GM12878 (cell line): Measurements from ENCODE around the gene CARD10. TPM values are rescaled to one million over a fixed set of nuclear protein-coding genes. Genes with fewer than 3 reads are reported as not detected.

ENCODE experiments used
- ATAC-seq: fragments of 200-7000 bp; cut with Tn5 transposase; 3 replicates; pipeline ENCODE4 v1.9.1; 2020; ENCODE audit warnings: mild to moderate bottlenecking, moderate library complexity
- BruUV-seq: library from RNA; stranded (reverse); fragments of 400-500 nt; replicated peaks from 2 replicates; lab custom pipeline; 2021; lab: Mats Ljungman, UMichigan
- CTCF ChIA-PET: fragments of 300-600 bp; sonication (Branson Sonifier 250); formaldehyde crosslinking; extraction: SDS; loops from one replicate; lab custom pipeline; 2021; ENCODE audit warnings: inconsistent platforms; lab: Yijun Ruan, JAX
- POLR2A ChIA-PET: fragments of 350-600 bp; formaldehyde crosslinking; extraction: SDS; loops from one replicate; lab custom pipeline; 2021; ENCODE audit warnings: inconsistent platforms; lab: Charles Lee
- RAD21 ChIA-PET: fragments of 300-600 bp; sonication (Branson Sonifier 250); formaldehyde crosslinking; loops from one replicate; lab custom pipeline; 2023; ENCODE audit warnings: antibody characterized with exemption; ENCODE audit not compliant: unreplicated experiment; lab: Charles Lee
- SMC1A ChIA-PET: fragments of 300-600 bp; sonication (Branson Sonifier 250); formaldehyde crosslinking; loops from one replicate; lab custom pipeline; 2023; ENCODE audit not compliant: unreplicated experiment, uncharacterized antibody; lab: Charles Lee
- DNase-seq: peaks from one replicate; pipeline ENCODE4 v3.0.0-alpha.2; 2011; ENCODE audit warnings: low read depth, low spot score
- FAIRE-seq: peaks from 3 replicates; lab custom pipeline; 2011; peaks lifted over from hg19 to GRCh38; lab: Jason Lieb, UNC
- H2AFZ ChIP-seq: 2 replicates; pipeline ENCODE4 v1.6.0; 2011; ENCODE audit warnings: low read depth, low read length, control low read depth; ENCODE audit not compliant: control insufficient read depth
- H3K27ac ChIP-seq: 2 replicates; pipeline ENCODE4 v1.5.1; 2011; ENCODE audit warnings: control low read depth; ENCODE audit not compliant: control insufficient read depth, insufficient read depth
- H3K27me3 ChIP-seq, 2 experiments: replicated peaks in 1 of 2; 2 replicates each; pipeline versions ENCODE4 v1.6.0 to v1.6.1; 2011; ENCODE audit warnings: low read length in 1 of 2; ENCODE audit not compliant: control insufficient read depth in 2 of 2, insufficient read depth in 2 of 2
- H3K36me3 ChIP-seq, 2 experiments: 2 replicates each; pipeline ENCODE4 v1.5.1; 2011; ENCODE audit warnings: low read length in 1 of 2; ENCODE audit not compliant: control insufficient read depth in 2 of 2, insufficient read depth in 2 of 2
- H3K4me1 ChIP-seq: 2 replicates; pipeline ENCODE4 v1.6.1; 2011; ENCODE audit warnings: mild to moderate bottlenecking, low read length, moderate library complexity, mixed read lengths; ENCODE audit not compliant: control insufficient read depth, insufficient read depth
- H3K4me2 ChIP-seq: 2 replicates; pipeline ENCODE4 v1.6.0; 2011; ENCODE audit warnings: control low read depth; ENCODE audit not compliant: control insufficient read depth, insufficient read depth
- H3K4me3 ChIP-seq: fragments of 200-600 bp; sonication (generic); 2 replicates; pipeline ENCODE4 v1.5.1; 2016
- H3K79me2 ChIP-seq: 2 replicates; pipeline ENCODE4 v1.6.0; 2011; ENCODE audit warnings: low read length; ENCODE audit not compliant: control insufficient read depth, insufficient read depth
- H3K9ac ChIP-seq: 2 replicates; pipeline ENCODE4 v1.8.0; 2011; ENCODE audit warnings: low read length, control low read depth, mixed read lengths; ENCODE audit not compliant: control insufficient read depth, insufficient read depth
- H3K9me3 ChIP-seq: replicated peaks from 3 replicates; pipeline ENCODE4 v1.5.1; 2011; ENCODE audit warnings: mild to moderate bottlenecking, low read length; ENCODE audit not compliant: control insufficient read depth, insufficient read depth
- H4K20me1 ChIP-seq: 2 replicates; pipeline ENCODE4 v1.6.0; 2011; ENCODE audit not compliant: control insufficient read depth, insufficient read depth
- BCL11A ChIP-seq: IDR thresholded peaks from 2 replicates; pipeline ENCODE4 v1.6.1; 2011; ENCODE audit warnings: low read depth, low read length
- CHD1 ChIP-seq: IDR thresholded peaks from 2 replicates; pipeline ENCODE4 v1.6.1; 2012; ENCODE audit warnings: low read depth, low read length, improper control_type of control experiment
- CREM ChIP-seq: IDR thresholded peaks from 2 replicates; pipeline ENCODE4 v1.6.1; 2014; ENCODE audit warnings: antibody characterized with exemption, low read depth
- FOXM1 ChIP-seq: IDR thresholded peaks from 2 replicates; pipeline ENCODE4 v1.6.1; 2012; ENCODE audit warnings: low read depth, mild to moderate bottlenecking, inconsistent platforms, low read length, moderate library complexity
- HDGF ChIP-seq: fragments of 450-650 bp; IDR thresholded peaks from 2 replicates; pipeline ENCODE4 v1.6.1; 2016; ENCODE audit warnings: antibody characterized with exemption
- MYB ChIP-seq: fragments of 150-350 bp; IDR thresholded peaks from 2 replicates; pipeline ENCODE4 v1.6.1; 2014; ENCODE audit warnings: mild to moderate bottlenecking, low read depth, low read length, borderline replicate concordance
- NFIC ChIP-seq: IDR thresholded peaks from 2 replicates; pipeline ENCODE4 v1.6.1; 2012; ENCODE audit warnings: low read depth, mild to moderate bottlenecking, inconsistent platforms, low read length, moderate library complexity
- PAX5 ChIP-seq: IDR thresholded peaks from 2 replicates; pipeline ENCODE4 v1.6.1; 2011; ENCODE audit warnings: low read depth, low read length, borderline replicate concordance
- POLR2AphosphoS2 ChIP-seq: IDR thresholded peaks from 2 replicates; pipeline ENCODE4 v1.6.1; 2011; ENCODE audit warnings: low read depth, mild to moderate bottlenecking, low read length, improper control_type of control experiment, moderate library complexity
- RAD51 ChIP-seq: fragments of 450-650 bp; IDR thresholded peaks from 2 replicates; pipeline ENCODE4 v1.6.1; 2016; ENCODE audit warnings: moderate library complexity, mild to moderate bottlenecking, inconsistent platforms
- RELA ChIP-seq: fragments of 450-650 bp; IDR thresholded peaks from 2 replicates; pipeline ENCODE4 v1.8.0; 2014; ENCODE audit warnings: borderline replicate concordance; ENCODE audit not compliant: partially characterized antibody
- SMARCA5 ChIP-seq: fragments of 450-650 bp; IDR thresholded peaks from 2 replicates; pipeline ENCODE4 v1.6.1; 2017; ENCODE audit warnings: mild to moderate bottlenecking
- STAT3 ChIP-seq: IDR thresholded peaks from 2 replicates; pipeline ENCODE4 v1.6.1; 2011; ENCODE audit warnings: low read depth, low read length, improper control_type of control experiment
- TBL1XR1 ChIP-seq: IDR thresholded peaks from 2 replicates; pipeline ENCODE4 v1.6.1; 2012; ENCODE audit warnings: low read depth, low read length, improper control_type of control experiment
- TCF3 ChIP-seq: IDR thresholded peaks from 2 replicates; pipeline ENCODE4 v1.6.1; 2012; ENCODE audit warnings: low read depth, mild to moderate bottlenecking, low read length, borderline replicate concordance; ENCODE audit not compliant: insufficient read depth
- TCF7 ChIP-seq: IDR thresholded peaks from 2 replicates; pipeline ENCODE4 v1.6.1; 2014; ENCODE audit warnings: antibody characterized with exemption, borderline replicate concordance
- WGBS: methylation state at CpG from one replicate; pipeline ENCODE4 v1.1.6; 2016; ENCODE audit warnings: low lambda C conversion rate; ENCODE audit not compliant: insufficient replicate concordance, insufficient coverage; ENCODE audit errors: missing lambda C conversion rate; 5-methylcytosine and 5-hydroxymethylcytosine counted together
- in situ Hi-C: fragments of 300-500 bp; cut with MboI; formaldehyde crosslinking; loops from 9 replicates; pipeline ENCODE4 v1.14.3; 2018; ENCODE audit warnings: mixed read lengths
- intact Hi-C: fragments of 100-400 bp; cut with micrococcal nuclease; formaldehyde crosslinking; loops from one replicate; pipeline ENCODE4 v1.14.2; 2022; ENCODE audit not compliant: unreplicated experiment
- polyA plus RNA-seq, 11 experiments: library from polyadenylated mRNA; depleted of rRNA in 4 of 11; unstranded in 6 of 11; stranded (reverse) in 5 of 11; fragments of >200 nt; fragmentation: Nextera tagmentation in 4 of 11; fragmentation: Illumina TruSeq in 1 of 11; extraction: Ambion mirVana in 4 of 11; extraction: Trizol in 1 of 11; gene quantifications; 1 replicate in 1 of 11; 2 replicates in 10 of 11; pipeline versions ENCODE4 v1.2.1 to v1.2.3, GENCODE V29; 2011 to 2016; ENCODE audit warnings: inconsistent platforms in 2 of 11, missing spikeins in 2 of 11, low read depth in 1 of 11
- total RNA-seq, 4 experiments: library from RNA; depleted of rRNA in 3 of 4; stranded (reverse); fragments of >200 nt in 3 of 4; fragmentation: Illumina TruSeq in 1 of 4; extraction: Trizol in 1 of 4; gene quantifications; 2 replicates each; pipeline versions ENCODE4 v1.2.1 to v1.2.3, GENCODE V29; 2013 to 2021
- TF ChIP-seq, protein P1 (sequence below): IDR thresholded peaks from 2 replicates; pipeline ENCODE4 v1.6.1; 2011; ENCODE audit warnings: mild to moderate bottlenecking, low read depth, low read length, moderate library complexity; ENCODE audit not compliant: insufficient replicate concordance
- TF ChIP-seq, protein P2 (sequence below): fragments of 450-650 bp; IDR thresholded peaks from 2 replicates; pipeline ENCODE4 v1.6.1; 2014; ENCODE audit warnings: mild to moderate bottlenecking
- TF ChIP-seq, protein P3 (sequence below): fragments of 450-650 bp; IDR thresholded peaks from 2 replicates; pipeline ENCODE4 v1.6.1; 2017; ENCODE audit warnings: mild to moderate bottlenecking, low read depth, inconsistent platforms; ENCODE audit not compliant: poor library complexity, severe bottlenecking
- TF ChIP-seq, protein P4 (sequence below): IDR thresholded peaks from 2 replicates; pipeline ENCODE4 v1.6.1; 2012; ENCODE audit warnings: low read depth, low read length, improper control_type of control experiment

Gene CARD10
- total and polyA plus RNA-seq, 10 of the 15 experiments (the other 5 are each of a cell fraction or from before 2014, with no cell fraction given), result 0.08 to 0.10 (median 0.10) TPM; not detected in 7

DNA sequence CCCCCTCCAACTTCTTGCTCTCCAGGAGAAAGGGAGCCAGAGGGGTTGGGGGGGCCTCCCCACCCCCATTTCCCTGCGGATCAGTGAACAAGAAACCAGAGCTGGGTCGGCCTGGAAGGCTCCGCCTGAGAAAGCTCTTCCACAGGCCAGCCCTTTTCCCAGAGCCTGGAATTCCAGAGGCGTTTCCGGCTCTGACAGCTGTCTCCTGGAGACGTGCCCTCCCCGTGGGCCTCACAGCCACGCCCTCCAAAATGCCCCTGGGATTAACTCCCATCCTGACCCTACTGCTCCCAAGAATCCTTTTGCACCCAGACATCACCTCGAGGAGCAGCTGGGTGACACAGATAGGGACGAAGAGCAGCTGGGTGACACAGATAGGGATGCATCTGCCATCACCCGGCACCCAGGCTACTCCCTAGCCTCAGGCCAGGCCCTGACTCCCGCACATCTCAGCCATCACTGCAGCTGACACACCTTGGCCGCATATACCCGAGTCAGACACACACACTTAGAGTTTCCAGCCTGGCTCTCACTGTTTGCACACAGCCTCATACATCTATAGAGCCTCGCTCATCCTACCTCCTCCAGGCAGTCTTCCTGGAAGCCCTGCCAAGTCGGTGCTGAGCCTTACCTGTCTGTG, 33.4 kb upstream of the CARD10 start:
- FAIRE-seq (no peak), ATAC-seq (no peak), DNase-seq (no peak)
- no peaks in the 10 kb centered on the region for H3K36me3 ChIP-seq
- ChIA-PET RAD21 (no interaction called here), POLR2A (no interaction called here), CTCF (interaction anchor here (16.8 kb wide), 1 partner anchor 13 kb away, joined by 541 read pairs; the partner anchor contains the start of gene CDC42EP1), SMC1A (interaction anchor here (5.9 kb wide), 1 partner anchor 14 kb away, joined by 33 read pairs; no protein-coding TSS in a partner anchor)
- peaks cover 2% of the 10 kb centered on the region in 2 experiments; a peak in 2 of 4 replicates for H3K27me3 ChIP-seq
- H4K20me1 ChIP-seq, result no peaks in the 10 kb centered on the region; the same call in 1 of the 2 replicates
- no peak overlapping the region for H3K4me2 ChIP-seq
- no TSS peak for BruUV-seq
- no peaks in the 10 kb centered on the region for H3K79me2 ChIP-seq
- intact Hi-C loops (no loop called here), in situ Hi-C loops (no loop called here)
- H3K9me3 ChIP-seq, result no peaks in the 10 kb centered on the region
- H3K27ac ChIP-seq, result no peak overlapping the region
- H2AFZ ChIP-seq, result no peak overlapping the region
- H3K9ac ChIP-seq, result no peak overlapping the region
- 20% methylated on average over 16 of the region's 16 CpGs for WGBS
- H3K4me3 ChIP-seq, result no peak overlapping the region
- H3K4me1 ChIP-seq, result no peaks in the 10 kb centered on the region
- TF ChIP-seq HDGF, result no peak
- no peak for TF ChIP-seq CHD1
- no peak for TF ChIP-seq TCF3
- no peak for TF ChIP-seq SMARCA5
- TF ChIP-seq CREM, result no peak
- no peak for TF ChIP-seq RAD51
- no peak for TF ChIP-seq TCF7
- TF ChIP-seq, protein P1, sequence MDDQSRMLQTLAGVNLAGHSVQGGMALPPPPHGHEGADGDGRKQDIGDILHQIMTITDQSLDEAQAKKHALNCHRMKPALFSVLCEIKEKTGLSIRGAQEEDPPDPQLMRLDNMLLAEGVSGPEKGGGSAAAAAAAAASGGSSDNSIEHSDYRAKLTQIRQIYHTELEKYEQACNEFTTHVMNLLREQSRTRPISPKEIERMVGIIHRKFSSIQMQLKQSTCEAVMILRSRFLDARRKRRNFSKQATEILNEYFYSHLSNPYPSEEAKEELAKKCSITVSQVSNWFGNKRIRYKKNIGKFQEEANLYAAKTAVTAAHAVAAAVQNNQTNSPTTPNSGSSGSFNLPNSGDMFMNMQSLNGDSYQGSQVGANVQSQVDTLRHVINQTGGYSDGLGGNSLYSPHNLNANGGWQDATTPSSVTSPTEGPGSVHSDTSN, result no peak
- no peak for TF ChIP-seq TBL1XR1
- no peak for TF ChIP-seq STAT3
- TF ChIP-seq BCL11A, result no peak
- no peak for TF ChIP-seq PAX5
- no peak for TF ChIP-seq MYB
- no peak for TF ChIP-seq FOXM1
- TF ChIP-seq, protein P2, sequence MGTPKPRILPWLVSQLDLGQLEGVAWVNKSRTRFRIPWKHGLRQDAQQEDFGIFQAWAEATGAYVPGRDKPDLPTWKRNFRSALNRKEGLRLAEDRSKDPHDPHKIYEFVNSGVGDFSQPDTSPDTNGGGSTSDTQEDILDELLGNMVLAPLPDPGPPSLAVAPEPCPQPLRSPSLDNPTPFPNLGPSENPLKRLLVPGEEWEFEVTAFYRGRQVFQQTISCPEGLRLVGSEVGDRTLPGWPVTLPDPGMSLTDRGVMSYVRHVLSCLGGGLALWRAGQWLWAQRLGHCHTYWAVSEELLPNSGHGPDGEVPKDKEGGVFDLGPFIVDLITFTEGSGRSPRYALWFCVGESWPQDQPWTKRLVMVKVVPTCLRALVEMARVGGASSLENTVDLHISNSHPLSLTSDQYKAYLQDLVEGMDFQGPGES, result no peak
- TF ChIP-seq, protein P3, sequence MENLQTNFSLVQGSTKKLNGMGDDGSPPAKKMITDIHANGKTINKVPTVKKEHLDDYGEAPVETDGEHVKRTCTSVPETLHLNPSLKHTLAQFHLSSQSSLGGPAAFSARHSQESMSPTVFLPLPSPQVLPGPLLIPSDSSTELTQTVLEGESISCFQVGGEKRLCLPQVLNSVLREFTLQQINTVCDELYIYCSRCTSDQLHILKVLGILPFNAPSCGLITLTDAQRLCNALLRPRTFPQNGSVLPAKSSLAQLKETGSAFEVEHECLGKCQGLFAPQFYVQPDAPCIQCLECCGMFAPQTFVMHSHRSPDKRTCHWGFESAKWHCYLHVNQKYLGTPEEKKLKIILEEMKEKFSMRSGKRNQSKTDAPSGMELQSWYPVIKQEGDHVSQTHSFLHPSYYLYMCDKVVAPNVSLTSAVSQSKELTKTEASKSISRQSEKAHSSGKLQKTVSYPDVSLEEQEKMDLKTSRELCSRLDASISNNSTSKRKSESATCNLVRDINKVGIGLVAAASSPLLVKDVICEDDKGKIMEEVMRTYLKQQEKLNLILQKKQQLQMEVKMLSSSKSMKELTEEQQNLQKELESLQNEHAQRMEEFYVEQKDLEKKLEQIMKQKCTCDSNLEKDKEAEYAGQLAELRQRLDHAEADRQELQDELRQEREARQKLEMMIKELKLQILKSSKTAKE, result no peak
- TF ChIP-seq, protein P4, sequence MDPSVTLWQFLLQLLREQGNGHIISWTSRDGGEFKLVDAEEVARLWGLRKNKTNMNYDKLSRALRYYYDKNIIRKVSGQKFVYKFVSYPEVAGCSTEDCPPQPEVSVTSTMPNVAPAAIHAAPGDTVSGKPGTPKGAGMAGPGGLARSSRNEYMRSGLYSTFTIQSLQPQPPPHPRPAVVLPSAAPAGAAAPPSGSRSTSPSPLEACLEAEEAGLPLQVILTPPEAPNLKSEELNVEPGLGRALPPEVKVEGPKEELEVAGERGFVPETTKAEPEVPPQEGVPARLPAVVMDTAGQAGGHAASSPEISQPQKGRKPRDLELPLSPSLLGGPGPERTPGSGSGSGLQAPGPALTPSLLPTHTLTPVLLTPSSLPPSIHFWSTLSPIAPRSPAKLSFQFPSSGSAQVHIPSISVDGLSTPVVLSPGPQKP, result no peak
- no peak for TF ChIP-seq RELA
- TF ChIP-seq POLR2AphosphoS2, result no peak
- no peak for TF ChIP-seq NFIC
